ENCODE measurements around the gene FOXL2NB. TPM values are rescaled to one million over a fixed set of nuclear protein-coding genes. Genes with fewer than 3 reads are reported as not detected.

FOXL2NB gene
- total RNA-seq, 1 donor from 2014 or later = 1.5 TPM

DNA sequence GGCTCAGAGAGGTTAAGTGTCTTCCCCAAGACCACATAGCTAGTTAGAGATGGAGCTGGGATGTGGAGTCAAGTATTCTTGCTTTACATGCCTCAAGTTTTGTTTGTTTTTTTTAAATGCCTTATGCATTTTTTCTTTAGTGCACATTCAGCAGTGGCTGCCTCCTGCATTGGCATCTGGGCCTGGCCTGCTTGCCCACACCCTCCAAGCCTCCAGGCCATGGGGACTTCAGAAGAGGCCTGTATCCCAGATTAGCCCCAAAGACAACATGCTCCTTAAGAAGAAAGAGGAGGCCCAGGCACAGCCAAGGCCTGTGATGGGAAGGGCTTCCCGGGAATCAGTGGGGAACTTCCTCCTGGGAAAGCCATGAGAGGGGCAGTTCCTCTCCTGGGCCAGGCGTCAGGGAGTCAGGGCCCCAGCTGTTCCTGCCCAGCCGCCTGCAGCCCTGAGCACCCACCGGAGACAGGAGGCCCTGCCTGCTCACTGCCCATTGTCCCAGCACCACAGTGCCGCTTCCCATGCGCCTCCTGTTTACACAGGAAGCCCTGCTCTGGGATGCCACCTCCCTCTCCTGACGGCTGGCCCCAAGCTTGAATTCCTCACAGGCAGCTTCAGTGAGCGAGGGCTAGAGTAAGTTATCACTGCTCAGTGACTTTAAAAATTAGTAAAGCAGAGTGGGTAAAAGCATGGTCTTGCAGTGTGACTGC is 16.0 kb downstream of the FOXL2NB start:
- H3K36me3 ChIP-seq = no peaks in the 10 kb centered on the region
- DNase-seq (ENCODE audit: extremely low spot score in 2 of 2) = no peak

DNA sequence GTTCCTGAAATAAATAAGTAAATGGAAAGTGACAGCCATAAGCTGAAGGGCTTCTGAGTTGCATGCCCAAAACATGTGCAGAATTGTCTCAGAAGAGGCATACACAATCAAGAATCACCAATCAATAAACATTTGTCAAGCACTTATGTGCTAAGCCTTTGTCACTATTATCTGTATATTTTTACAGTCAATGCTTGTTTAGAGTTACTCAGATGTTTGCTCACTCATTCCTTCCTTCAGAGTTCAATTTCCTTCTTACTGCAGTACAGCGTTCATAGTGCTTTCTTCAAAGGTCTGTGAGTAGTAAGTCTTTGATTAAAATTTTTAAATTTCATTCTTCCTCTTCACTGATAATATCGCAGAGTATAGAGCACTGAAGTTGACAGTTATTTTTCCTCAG is 17.2 kb downstream of the FOXL2NB start:
- Histone ChIP-seq H3K27me3 (no peaks in the 10 kb centered on the region), H3K4me3 (no peak overlapping the region), H3K27ac (no peak overlapping the region), H3K36me3 (no peaks in the 10 kb centered on the region), H3K4me1 (peaks cover 10% of the 10 kb centered on the region), H3K9me3 (no peaks in the 10 kb centered on the region)
- TF ChIP-seq, protein P1, sequence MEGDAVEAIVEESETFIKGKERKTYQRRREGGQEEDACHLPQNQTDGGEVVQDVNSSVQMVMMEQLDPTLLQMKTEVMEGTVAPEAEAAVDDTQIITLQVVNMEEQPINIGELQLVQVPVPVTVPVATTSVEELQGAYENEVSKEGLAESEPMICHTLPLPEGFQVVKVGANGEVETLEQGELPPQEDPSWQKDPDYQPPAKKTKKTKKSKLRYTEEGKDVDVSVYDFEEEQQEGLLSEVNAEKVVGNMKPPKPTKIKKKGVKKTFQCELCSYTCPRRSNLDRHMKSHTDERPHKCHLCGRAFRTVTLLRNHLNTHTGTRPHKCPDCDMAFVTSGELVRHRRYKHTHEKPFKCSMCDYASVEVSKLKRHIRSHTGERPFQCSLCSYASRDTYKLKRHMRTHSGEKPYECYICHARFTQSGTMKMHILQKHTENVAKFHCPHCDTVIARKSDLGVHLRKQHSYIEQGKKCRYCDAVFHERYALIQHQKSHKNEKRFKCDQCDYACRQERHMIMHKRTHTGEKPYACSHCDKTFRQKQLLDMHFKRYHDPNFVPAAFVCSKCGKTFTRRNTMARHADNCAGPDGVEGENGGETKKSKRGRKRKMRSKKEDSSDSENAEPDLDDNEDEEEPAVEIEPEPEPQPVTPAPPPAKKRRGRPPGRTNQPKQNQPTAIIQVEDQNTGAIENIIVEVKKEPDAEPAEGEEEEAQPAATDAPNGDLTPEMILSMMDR (IDR thresholded peaks at IDR 0.05) = no peak
- TF ChIP-seq POLR2A (IDR thresholded peaks at IDR 0.05) = no peak
- TF ChIP-seq POLR2AphosphoS5 (IDR thresholded peaks at IDR 0.05; ENCODE audit: insufficient read depth in 1 of 2, low read depth in 1 of 2) = no peak
- DNase-seq (ENCODE audit: extremely low spot score in 2 of 2) = no peak
- intact Hi-C loops (cut with DNase I) = no loop called here

More for the DNA sequence above, 16.0 kb downstream of the FOXL2NB start:
- H3K27ac ChIP-seq = no peak overlapping the region
- no peaks in the 10 kb centered on the region for H3K9me3 ChIP-seq
- no peaks in the 10 kb centered on the region for H3K27me3 ChIP-seq
- TF ChIP-seq, protein P1 (IDR thresholded peaks at IDR 0.05) = no peak
- TF ChIP-seq POLR2A (IDR thresholded peaks at IDR 0.05) = no peak
- no peak for TF ChIP-seq POLR2AphosphoS5 (IDR thresholded peaks at IDR 0.05; ENCODE audit: insufficient read depth in 1 of 2, low read depth in 1 of 2)
- H3K4me1 ChIP-seq = peaks cover 10% of the 10 kb centered on the region
- no peak overlapping the region for H3K4me3 ChIP-seq
- intact Hi-C loops (cut with DNase I) = no loop called here

DNA sequence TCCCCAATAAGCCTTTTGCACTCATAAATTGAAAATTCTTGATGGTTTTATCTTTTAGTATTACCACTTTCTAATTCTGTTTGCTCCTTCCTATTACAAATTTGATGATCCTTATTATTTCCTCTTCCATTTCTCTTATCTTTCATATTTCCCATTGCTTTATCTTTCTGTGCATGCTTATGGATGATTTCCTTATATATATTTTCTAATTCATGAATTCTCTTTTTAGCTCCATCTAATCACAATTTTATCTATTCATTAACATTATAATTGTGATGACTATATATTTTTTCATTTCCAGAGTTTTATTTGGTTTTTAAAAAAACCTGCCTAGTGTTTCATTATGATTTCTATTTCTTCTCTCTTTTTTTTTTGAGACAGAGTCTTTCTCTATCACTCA is 17.9 kb downstream of the FOXL2NB start:
- no peak overlapping the region for H3K27ac ChIP-seq
- H3K36me3 ChIP-seq = no peaks in the 10 kb centered on the region
- no peaks in the 10 kb centered on the region for H3K9me3 ChIP-seq
- no peak overlapping the region for H3K4me3 ChIP-seq
- intact Hi-C loops (cut with DNase I) = no loop called here
- H3K4me1 ChIP-seq = peaks cover 10% of the 10 kb centered on the region
- no peak for DNase-seq (ENCODE audit: extremely low spot score in 2 of 2)
- H3K27me3 ChIP-seq = no peaks in the 10 kb centered on the region
- TF ChIP-seq, protein P1 (IDR thresholded peaks at IDR 0.05) = no peak
- TF ChIP-seq POLR2A (IDR thresholded peaks at IDR 0.05) (no peak), POLR2AphosphoS5 (IDR thresholded peaks at IDR 0.05; ENCODE audit: insufficient read depth in 1 of 2, low read depth in 1 of 2) (no peak)

DNA sequence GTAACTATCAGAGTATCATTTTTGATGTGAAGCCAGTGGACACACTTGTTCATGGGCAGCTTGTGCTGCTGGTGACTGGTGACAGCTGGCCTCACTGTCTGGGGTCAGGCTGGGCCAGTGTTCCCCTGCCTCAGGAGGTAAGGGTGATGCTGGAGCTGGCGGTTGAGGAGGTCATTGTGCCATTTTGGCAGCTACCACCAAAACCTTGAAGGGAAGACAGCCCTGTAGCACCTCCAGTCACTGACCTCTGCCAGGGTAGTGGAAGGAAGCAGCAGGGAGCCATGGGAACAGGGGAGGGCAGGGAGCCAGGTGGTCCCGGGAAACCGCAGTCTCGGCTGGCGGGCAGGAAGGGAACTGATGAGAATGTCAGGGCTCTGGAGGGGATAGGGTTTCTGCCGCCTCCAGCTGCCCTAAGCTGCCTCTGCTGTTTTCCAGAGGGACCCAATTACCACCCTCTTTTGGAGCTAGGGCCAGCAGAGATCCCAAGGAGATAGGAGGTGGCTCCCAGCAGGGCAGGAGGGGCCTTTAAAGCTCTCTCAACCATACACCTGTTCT is 24.8 kb downstream of the FOXL2NB start:
- Histone ChIP-seq H3K4me3 (no peak overlapping the region), H3K4me1 (no peaks in the 10 kb centered on the region), H3K27ac (no peak overlapping the region), H3K9me3 (no peaks in the 10 kb centered on the region), H3K36me3 (no peaks in the 10 kb centered on the region), H3K27me3 (no peaks in the 10 kb centered on the region)
- TF ChIP-seq, protein P1 (IDR thresholded peaks at IDR 0.05) = no peak
- TF ChIP-seq POLR2A (IDR thresholded peaks at IDR 0.05) = no peak
- TF ChIP-seq POLR2AphosphoS5 (IDR thresholded peaks at IDR 0.05; ENCODE audit: insufficient read depth in 1 of 2, low read depth in 1 of 2) = no peak
- DNase-seq (ENCODE audit: extremely low spot score in 2 of 2) = no peak
- intact Hi-C loops (cut with DNase I) = no loop called here

DNA sequence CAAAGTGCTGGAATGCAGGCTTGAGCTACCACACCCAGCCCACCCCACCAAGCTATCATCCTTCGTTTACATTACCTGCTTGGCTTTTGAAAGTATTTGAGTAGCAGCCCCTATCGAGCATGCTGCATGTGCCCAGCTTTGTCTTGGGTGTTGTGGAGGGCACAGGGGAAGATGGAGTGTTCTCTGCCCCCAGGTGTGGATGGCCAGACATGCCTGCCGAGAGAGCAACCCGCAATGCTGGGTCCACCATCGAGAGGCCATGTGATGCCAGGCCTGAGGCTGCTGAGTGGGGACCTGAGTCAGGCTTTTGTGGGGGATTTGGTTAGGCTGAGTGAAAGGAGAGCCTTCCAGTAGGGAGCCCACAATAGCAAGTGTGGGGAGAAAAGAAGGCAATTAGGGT is 25.9 kb downstream of the FOXL2NB start:
- no peak for DNase-seq (ENCODE audit: extremely low spot score in 2 of 2)
- no peak overlapping the region for H3K4me3 ChIP-seq
- H3K36me3 ChIP-seq = no peaks in the 10 kb centered on the region
- H3K9me3 ChIP-seq = no peaks in the 10 kb centered on the region
- H3K27ac ChIP-seq = no peak overlapping the region
- TF ChIP-seq POLR2A (IDR thresholded peaks at IDR 0.05) (no peak), POLR2AphosphoS5 (IDR thresholded peaks at IDR 0.05; ENCODE audit: insufficient read depth in 1 of 2, low read depth in 1 of 2) (no peak)
- TF ChIP-seq, protein P1 (IDR thresholded peaks at IDR 0.05) = no peak
- no peaks in the 10 kb centered on the region for H3K4me1 ChIP-seq
- no peaks in the 10 kb centered on the region for H3K27me3 ChIP-seq
- intact Hi-C loops (cut with DNase I) = no loop called here
